Testis (tissue), 3 donors: ENCODE data around the gene CIT. TPM values are rescaled to one million over a fixed set of nuclear protein-coding genes. Genes with fewer than 3 reads are reported as not detected.

ENCODE experiments used
- DNase-seq: peaks from one replicate; pipeline ENCODE4 v3.0.0-alpha.2; 2019
- H3K27ac ChIP-seq, 2 donors: fragments of 200-600 bp; sonication (generic); one replicate each; pipeline ENCODE4 v1.5.1; 2019
- H3K27me3 ChIP-seq: fragments of 200-600 bp; sonication (generic); one replicate; pipeline ENCODE4 v1.5.1; 2019
- H3K36me3 ChIP-seq: fragments of 200-600 bp; sonication (generic); one replicate; pipeline ENCODE4 v1.5.1; 2017; ENCODE audit warnings: low read depth; ENCODE audit errors: missing control alignments
- H3K4me1 ChIP-seq: fragments of 200-600 bp; sonication (generic); one replicate; pipeline ENCODE4 v1.5.1; 2019
- H3K4me3 ChIP-seq, 2 donors: fragments of 200-600 bp; sonication (generic); one replicate each; pipeline ENCODE4 v1.5.1; 2017 to 2019
- H3K9me3 ChIP-seq: fragments of 200-600 bp; sonication (generic); one replicate; pipeline ENCODE4 v1.5.1; 2017
- CTCF ChIP-seq, 3 experiments: fragments of 450-650 bp in 2 of 3; fragments of 200-600 bp in 1 of 3; sonication (generic) in 1 of 3; IDR thresholded peaks; one replicate each; pipeline ENCODE4 v1.5.1; 2016 to 2019; ENCODE audit warnings: antibody characterized with exemption in 3 of 3, mild to moderate bottlenecking in 2 of 3, moderate library complexity in 1 of 3
- POLR2A ChIP-seq: fragments of 450-650 bp; IDR thresholded peaks from one replicate; pipeline ENCODE4 v1.6.1; 2017; ENCODE audit warnings: antibody characterized with exemption, mild to moderate bottlenecking, moderate library complexity
- WGBS, 2 donors: methylation state at CpG; one replicate each; pipeline ENCODE4 v1.1.5; 2018; 5-methylcytosine and 5-hydroxymethylcytosine counted together
- intact Hi-C: fragments of 100-400 bp; cut with DNase I; formaldehyde crosslinking; loops from one replicate; pipeline ENCODE4 v1.15.1; 2023; ENCODE audit warnings: low total_unique reads
- polyA plus RNA-seq: library from polyadenylated mRNA; stranded (reverse); fragments of 350-450 nt; fragmentation: Illumina TruSeq; extraction: RNeasy Lipid Tissue Mini Kit (QIAGEN cat#74804); gene quantifications from one replicate; pipeline ENCODE4 v1.2.3, GENCODE V29; 2014; ENCODE audit warnings: low read depth, low replicate concordance; ENCODE audit not compliant: insufficient read depth
- total RNA-seq, 2 donors: library from RNA; depleted of rRNA; stranded (reverse); fragments of >200 nt; gene quantifications; one replicate each; pipeline ENCODE4 v1.2.3, GENCODE V29; 2016

The CIT gene
- total and polyA plus RNA-seq, 3 donors from 2014 or later, result 14.6 to 30.0 (median 20.0) TPM

GRCh38 chr12:119687879-119688278 is 189.2 kb downstream of the CIT start:
- Histone ChIP-seq H3K4me1 (peaks cover 8% of the 10 kb centered on the region), H3K36me3 (no peaks in the 10 kb centered on the region), H3K27me3 (no peaks in the 10 kb centered on the region), H3K27ac (no peak overlapping the region), H3K4me3 (no peak overlapping the region), H3K9me3 (no peaks in the 10 kb centered on the region)
- 86 to 94% methylated on average over 9 of the region's 9 CpGs for WGBS, 2 donors
- TF ChIP-seq POLR2A (no peak), CTCF (IDR thresholded peaks at IDR 0.05) (no peak)
- intact Hi-C loops, result no loop called here
- no peak for DNase-seq

- Histone ChIP-seq H3K27ac (no peak overlapping the region), H3K9me3 (no peaks in the 10 kb centered on the region), H3K36me3 (no peaks in the 10 kb centered on the region), H3K4me3 (no peak overlapping the region), H3K4me1 (peaks cover 6% of the 10 kb centered on the region), H3K27me3 (no peaks in the 10 kb centered on the region)
- 46 to 61% methylated on average over 14 of the region's 14 CpGs for WGBS, 2 donors
- intact Hi-C loops, result no loop called here
- DNase-seq, result no peak
- TF ChIP-seq POLR2A (no peak), CTCF (IDR thresholded peaks at IDR 0.05) (no peak)
Measured at GRCh38 chr12:119687406-119687805, 189.7 kb downstream of the CIT start.

- Histone ChIP-seq H3K4me1 (peaks cover 4% of the 10 kb centered on the region), H3K4me3 (no peak overlapping the region), H3K27ac (no peak overlapping the region), H3K27me3 (no peaks in the 10 kb centered on the region), H3K36me3 (no peaks in the 10 kb centered on the region), H3K9me3 (no peaks in the 10 kb centered on the region)
- intact Hi-C loops, result no loop called here
- TF ChIP-seq CTCF (IDR thresholded peaks at IDR 0.05) (no peak), POLR2A (no peak)
- no peak for DNase-seq
- WGBS, 2 donors, result 84 to 88% methylated on average over 11 to 13 of the region's 13 CpGs
Measured at GRCh38 chr12:119686776-119687175, 190.3 kb downstream of the CIT start.

GRCh38 chr12:119686355-119686754 is 190.8 kb downstream of the CIT start:
- Histone ChIP-seq H3K4me1 (peaks cover 4% of the 10 kb centered on the region), H3K9me3 (no peaks in the 10 kb centered on the region), H3K36me3 (no peaks in the 10 kb centered on the region), H3K27ac (no peak overlapping the region), H3K4me3 (no peak overlapping the region), H3K27me3 (no peaks in the 10 kb centered on the region)
- intact Hi-C loops, result no loop called here
- 82 to 88% methylated on average over 12 of the region's 12 CpGs for WGBS, 2 donors
- no peak for DNase-seq
- TF ChIP-seq POLR2A (no peak), CTCF (IDR thresholded peaks at IDR 0.05) (no peak)

GRCh38 chr12:119685375-119685774 is 191.7 kb downstream of the CIT start:
- no peaks in the 10 kb centered on the region for H3K36me3 ChIP-seq
- peaks cover 4% of the 10 kb centered on the region for H3K4me1 ChIP-seq
- no peak overlapping the region for H3K4me3 ChIP-seq
- no peak for DNase-seq
- WGBS, 2 donors, result 68 to 71% methylated on average over 4 of the region's 4 CpGs
- H3K9me3 ChIP-seq, result no peaks in the 10 kb centered on the region
- intact Hi-C loops, result no loop called here
- no peaks in the 10 kb centered on the region for H3K27me3 ChIP-seq
- TF ChIP-seq POLR2A (no peak), CTCF (IDR thresholded peaks at IDR 0.05) (no peak)
- H3K27ac ChIP-seq, result no peak overlapping the region
